DMS153 treated with DMSO at 0.1 percent for 48 hours (cell line): ENCODE data around the gene HIGD1A.

ENCODE experiments used
- DNase-seq: peaks from one replicate; lab custom pipeline; 2025; ENCODE audit not compliant: unreplicated experiment; lab: John Stamatoyannopoulos, UW

Gene HIGD1A

DNA sequence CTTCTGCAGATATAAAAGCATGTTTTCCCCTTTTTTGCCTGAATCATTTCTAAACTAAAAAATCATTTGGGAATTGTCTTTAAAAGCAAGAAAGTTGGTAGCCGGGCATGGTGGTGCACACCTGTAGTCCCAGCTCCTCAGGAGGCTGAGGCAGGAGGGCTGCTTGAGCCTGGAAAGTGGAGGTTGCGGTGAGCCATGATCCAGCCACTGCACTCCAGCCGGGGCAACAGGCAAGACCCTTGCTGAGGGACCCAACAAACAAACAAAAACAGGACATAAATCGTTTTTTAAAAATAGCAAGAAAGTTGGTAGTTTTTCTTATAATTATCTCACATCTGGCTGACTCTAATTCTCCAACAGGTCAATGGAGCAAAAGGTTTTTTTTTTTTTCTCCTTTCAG, 2.5 kb downstream of the HIGD1A start:
- DNase-seq = no peak

- DNase-seq = no peak
Observed at GRCh38 chr3:42801048-42801620, 3.2 kb downstream of the HIGD1A start.

- no peak for DNase-seq
Observed at GRCh38 chr3:42800251-42800650, 4.0 kb downstream of the HIGD1A start.

GRCh38 chr3:42799376-42799775, 4.9 kb downstream of the HIGD1A start:
- no peak for DNase-seq

DNA sequence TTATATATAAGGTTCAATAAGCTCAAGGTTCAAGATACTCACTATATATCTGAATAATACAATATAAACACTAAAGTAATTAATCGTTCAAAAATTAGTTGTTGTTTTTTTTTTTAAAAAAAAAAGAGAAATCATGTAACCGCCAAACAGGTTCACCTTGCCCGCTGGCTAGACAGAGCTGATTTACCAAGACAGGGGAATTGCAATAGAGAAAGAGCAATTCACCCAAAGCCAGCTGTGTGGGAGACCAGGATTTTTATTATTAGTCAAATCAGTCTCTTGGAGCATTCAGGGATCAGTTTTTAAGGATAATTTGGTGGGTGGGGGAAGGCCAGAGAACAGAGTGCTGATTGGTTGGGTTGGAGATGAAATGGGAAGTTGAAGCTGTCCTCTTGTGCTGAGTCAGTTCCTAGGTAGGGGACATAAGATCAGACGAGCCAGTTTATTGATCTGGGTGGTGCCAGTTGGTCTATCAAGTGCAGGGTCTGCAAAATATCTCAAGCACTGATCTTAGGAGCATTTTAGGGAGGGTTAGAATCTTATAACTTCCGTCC, 7.9 kb downstream of the HIGD1A start:
- no peak for DNase-seq

GRCh38 chr3:42795621-42796181, 8.6 kb downstream of the HIGD1A start:
- DNase-seq = no peak

GRCh38 chr3:42790714-42791229, 13.5 kb downstream of the HIGD1A start:
- DNase-seq = no peak

DNA sequence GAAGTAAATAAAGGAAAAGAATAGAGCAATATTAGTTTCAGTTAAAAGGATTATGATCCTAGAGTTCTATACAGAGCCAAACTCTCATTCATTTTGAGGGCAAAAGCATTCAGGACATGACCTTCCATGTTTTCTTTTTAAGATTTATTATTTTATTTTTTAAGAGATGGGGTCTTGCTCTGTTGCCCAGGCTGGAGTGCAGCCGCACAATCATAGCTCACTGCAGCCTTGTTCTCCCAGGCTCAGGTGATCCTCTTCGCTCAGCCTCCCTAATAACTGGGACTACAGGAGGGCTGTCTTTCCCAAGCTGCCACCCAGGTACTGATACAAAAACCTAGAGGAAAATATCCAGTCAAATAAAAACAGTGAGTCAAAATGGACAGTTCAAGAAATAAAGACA, 17.7 kb downstream of the HIGD1A start:
- no peak for DNase-seq

DNA sequence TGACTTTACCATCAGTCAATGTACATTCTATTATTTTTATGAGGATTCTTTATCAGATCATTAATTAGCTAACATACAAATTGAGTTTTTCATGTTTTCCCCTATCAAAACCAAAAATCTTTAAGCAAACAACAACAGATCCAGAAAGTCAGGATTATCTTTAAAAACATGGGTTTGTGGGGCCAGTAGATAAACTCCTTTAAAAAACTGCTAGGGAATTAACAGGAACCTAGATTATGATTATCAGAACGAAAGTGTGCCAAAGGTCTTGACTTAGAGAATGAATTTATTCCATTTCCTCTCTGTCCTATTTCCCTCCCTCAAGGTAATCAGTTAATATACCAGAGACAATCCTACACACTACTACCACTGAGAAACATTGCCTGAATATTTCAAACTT, 18.1 kb downstream of the HIGD1A start:
- no peak for DNase-seq

- DNase-seq = peak; percentile 26
Observed at GRCh38 chr3:42780892-42781700, 23.2 kb downstream of the HIGD1A start.

- no peak for DNase-seq
Observed at GRCh38 chr3:42780398-42780797, 23.9 kb downstream of the HIGD1A start.

- DNase-seq = no peak
Observed at GRCh38 chr3:42778644-42779043, 25.6 kb downstream of the HIGD1A start.

- DNase-seq = no peak
Observed at GRCh38 chr3:42773409-42773751, 30.9 kb downstream of the HIGD1A start.

GRCh38 chr3:42772670-42773408, 31.5 kb downstream of the HIGD1A start, which contains the start of gene CCDC13:
Gene CCDC13, minus strand, starts transcription at chr3:42773253. Its CDS starts 14,908 bp downstream, at chr3:42758345.
- DNase-seq = peak; percentile 46

DNA sequence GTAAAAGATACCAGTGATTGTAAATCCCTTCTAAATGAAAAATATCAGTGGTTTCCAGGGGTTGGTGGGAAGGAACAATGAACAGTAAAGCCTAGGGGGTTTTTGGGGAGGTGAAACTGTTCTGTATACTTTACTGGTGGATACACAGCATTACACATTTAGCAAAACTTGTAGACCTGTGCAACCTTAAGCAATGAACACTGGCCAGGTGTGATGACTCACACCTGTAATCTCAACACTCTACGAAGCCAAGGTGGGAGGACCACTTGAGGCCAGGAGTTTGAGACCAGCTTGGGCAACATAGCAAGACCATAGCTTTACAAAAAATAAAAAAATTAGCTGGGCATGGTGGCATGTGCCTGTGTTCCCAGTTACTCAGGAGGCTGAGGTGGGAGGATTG, 33.0 kb downstream of the HIGD1A start:
- DNase-seq = no peak

DNA sequence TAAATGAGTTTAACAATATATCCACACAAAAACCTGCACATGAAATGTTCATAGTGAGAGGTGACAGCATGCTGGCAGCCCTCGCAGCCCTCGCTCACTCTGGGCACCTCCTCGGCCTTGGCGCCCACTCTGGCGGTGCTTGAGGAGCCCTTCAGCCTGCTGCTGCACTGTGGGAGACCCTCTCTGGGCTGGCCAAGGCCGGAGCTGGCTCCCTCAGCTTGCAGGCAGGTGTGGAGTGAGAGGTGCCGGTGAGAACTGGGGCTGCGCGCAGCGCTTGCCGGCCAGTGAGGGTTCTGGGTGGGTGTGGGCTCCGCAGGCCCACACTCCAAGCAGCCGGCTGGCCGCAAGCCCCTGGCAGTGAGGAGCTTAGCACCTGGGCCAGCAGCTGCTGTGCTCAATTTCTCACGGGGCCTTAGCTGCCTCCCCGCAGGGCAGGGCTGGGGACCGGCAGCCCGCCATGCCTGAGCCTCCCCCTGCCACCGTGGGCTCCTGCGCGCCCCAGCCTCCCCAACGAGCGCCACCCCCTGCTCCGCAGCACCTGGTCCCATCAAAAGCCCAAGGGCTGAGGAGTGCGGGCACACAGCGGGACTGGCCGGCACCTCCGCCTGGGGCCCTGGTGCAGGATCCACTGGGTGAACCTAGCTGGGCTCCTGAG, 34.7 kb downstream of the HIGD1A start:
- DNase-seq = no peak

DNA sequence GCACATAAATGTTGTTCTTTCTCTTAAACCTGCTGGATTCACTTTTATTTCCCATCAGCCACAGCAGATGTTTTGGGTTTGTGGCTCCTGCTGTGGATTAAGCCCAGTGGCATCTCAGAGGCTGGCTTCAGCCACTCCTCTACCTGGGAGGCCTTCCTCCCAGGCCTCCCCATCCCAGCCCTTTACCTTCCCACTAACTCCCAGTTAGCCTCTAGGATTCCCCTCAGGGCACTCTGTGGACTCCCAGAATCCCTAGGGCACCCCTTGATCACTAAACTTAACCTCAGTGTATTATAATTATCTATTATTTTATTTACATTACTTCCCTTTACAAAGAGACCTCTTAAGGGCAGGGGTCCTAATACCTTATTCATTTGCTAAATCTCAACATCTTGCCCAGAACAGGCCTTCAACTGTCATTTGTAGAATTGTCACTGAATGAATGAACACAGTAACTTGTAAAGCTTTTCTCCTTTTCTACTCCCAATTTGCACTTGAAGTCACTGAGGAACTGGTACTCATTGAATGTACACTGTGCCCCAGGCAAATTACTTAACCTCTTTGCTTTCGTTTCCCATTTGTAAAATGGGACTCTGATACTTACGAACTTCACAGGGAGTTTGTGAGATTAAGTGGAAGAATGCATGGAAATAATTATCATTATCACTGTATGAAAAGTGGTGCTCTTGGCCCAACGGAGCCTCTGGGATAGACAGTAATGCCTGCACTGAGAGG, 39.6 kb downstream of the HIGD1A start:
- no peak for DNase-seq

- DNase-seq = no peak
Observed at GRCh38 chr3:42764115-42764514, 40.2 kb downstream of the HIGD1A start.

DNA sequence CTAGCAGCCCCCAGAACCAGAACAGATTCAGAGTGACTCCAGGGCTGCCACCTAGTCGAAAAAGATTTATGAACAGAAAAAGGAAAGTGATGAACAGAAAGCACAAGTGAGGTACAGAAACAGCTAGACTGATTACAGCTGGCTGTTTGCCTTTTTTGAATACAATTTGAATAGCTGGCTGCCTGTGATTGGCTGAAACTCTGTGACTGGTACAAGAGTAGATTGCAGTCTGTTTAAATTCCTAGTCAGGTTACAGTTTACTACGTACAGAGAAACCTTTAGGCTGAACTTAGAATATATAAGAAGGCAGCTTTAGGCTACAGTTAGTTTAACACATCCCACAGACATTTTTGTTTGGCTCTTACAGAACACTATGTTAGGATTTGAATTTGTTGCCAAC, 41.3 kb downstream of the HIGD1A start:
- no peak for DNase-seq
